HepG2 (cell line): ENCODE results near the gene HDAC5. TPM values are rescaled to one million over a fixed set of nuclear protein-coding genes. Genes with fewer than 3 reads are reported as not detected.

Experiments
- ARID5B ChIP-seq: IDR thresholded peaks from 2 replicates; pipeline ENCODE4 v1.4.0; 2020; ENCODE audit warnings: mild to moderate bottlenecking, missing genetic modification reagents
- BRF2 ChIP-seq: sonication (generic); formaldehyde crosslinking; IDR thresholded peaks from 2 replicates; pipeline ENCODE4 v1.8.1; 2022; ENCODE audit warnings: mild to moderate bottlenecking, missing genetic modification reagents
- FOXA1 ChIP-seq, 2 experiments: fragments of 450-650 bp in 1 of 2; sonication (generic) in 1 of 2; formaldehyde crosslinking in 1 of 2; IDR thresholded peaks; 2 replicates each; pipeline versions ENCODE4 v1.4.0 to v1.6.1; 2016 to 2020; ENCODE audit warnings: missing genetic modification reagents in 1 of 2
- FOXO1 ChIP-seq: sonication (generic); formaldehyde crosslinking; IDR thresholded peaks from 2 replicates; pipeline ENCODE4 v1.4.0; 2020; ENCODE audit warnings: missing genetic modification reagents
- HMG20B ChIP-seq: conservative IDR thresholded peaks from 2 replicates; pipeline ENCODE4 v1.6.1; 2016; ENCODE audit warnings: missing genetic modification reagents, missing compliant biosample characterization
- HNRNPH1 ChIP-seq: fragments of 200-400 bp; formaldehyde crosslinking; optimal IDR thresholded peaks from 2 replicates; pipeline ENCODE3; 2017; ENCODE audit warnings: mild to moderate bottlenecking, low read depth, low read length
- MAX ChIP-seq: IDR thresholded peaks from 2 replicates; pipeline ENCODE4 v1.6.1; 2012; ENCODE audit warnings: inconsistent platforms
- MYC ChIP-seq: sonication (generic); formaldehyde crosslinking; IDR thresholded peaks from 2 replicates; pipeline ENCODE4 v1.9.0; 2021; ENCODE audit warnings: missing genetic modification reagents, borderline replicate concordance
- NFIB ChIP-seq: sonication (generic); formaldehyde crosslinking; IDR thresholded peaks from 2 replicates; pipeline ENCODE4 v1.9.0; 2021; ENCODE audit warnings: missing genetic modification reagents, mild to moderate bottlenecking, borderline replicate concordance
- PATZ1 ChIP-seq: sonication (generic); formaldehyde crosslinking; IDR thresholded peaks from 2 replicates; pipeline ENCODE4 v1.4.0; 2020; ENCODE audit warnings: missing genetic modification reagents
- U2AF1 ChIP-seq: fragments of 200-400 bp; formaldehyde crosslinking; optimal IDR thresholded peaks from 2 replicates; pipeline ENCODE3; 2017; ENCODE audit warnings: mild to moderate bottlenecking, low read depth, low read length
- ZBTB38 ChIP-seq: sonication (generic); formaldehyde crosslinking; IDR thresholded peaks from 2 replicates; pipeline ENCODE4 v1.5.1; 2020; ENCODE audit warnings: mild to moderate bottlenecking, missing genetic modification reagents
- ZFP36L2 ChIP-seq: sonication (generic); formaldehyde crosslinking; IDR thresholded peaks from 2 replicates; pipeline ENCODE4 v1.4.0; 2020; ENCODE audit warnings: missing genetic modification reagents
- ZNF180 ChIP-seq: sonication (generic); formaldehyde crosslinking; IDR thresholded peaks from 2 replicates; pipeline ENCODE4 v1.4.0; 2020; ENCODE audit warnings: low read depth, missing genetic modification reagents, borderline replicate concordance
- ZNF30 ChIP-seq: sonication (generic); formaldehyde crosslinking; IDR thresholded peaks from 2 replicates; pipeline ENCODE4 v1.5.0; 2020; ENCODE audit warnings: mild to moderate bottlenecking, missing genetic modification reagents
- ZNF607 ChIP-seq: sonication (generic); formaldehyde crosslinking; IDR thresholded peaks from 2 replicates; pipeline ENCODE4 v1.5.1; 2020; ENCODE audit warnings: missing genetic modification reagents, mild to moderate bottlenecking, borderline replicate concordance
- ZNF687 ChIP-seq: sonication (generic); formaldehyde crosslinking; IDR thresholded peaks from 2 replicates; pipeline ENCODE4 v1.5.1; 2020; ENCODE audit warnings: mild to moderate bottlenecking, missing genetic modification reagents, moderate library complexity
- polyA plus RNA-seq, 8 experiments: library from polyadenylated mRNA; depleted of rRNA in 3 of 8; stranded (reverse) in 7 of 8; unstranded in 1 of 8; fragments of >200 nt; fragmentation: Illumina TruSeq in 4 of 8; extraction: Trizol in 4 of 8; gene quantifications; 2 replicates each; pipeline versions ENCODE4 v1.2.1 to v1.2.3, GENCODE V29; 2011 to 2016; ENCODE audit warnings: low read depth in 4 of 8, missing spikeins in 1 of 8, mixed read lengths in 1 of 8; ENCODE audit not compliant: insufficient read depth in 1 of 8
- total RNA-seq, 5 experiments: library from RNA; depleted of rRNA; stranded (reverse); fragments of >200 nt; fragmentation: Illumina TruSeq; extraction: Trizol; gene quantifications; 2 replicates each; pipeline ENCODE4 v1.2.3, GENCODE V29; 2016; ENCODE audit warnings: low read depth in 1 of 5

HDAC5 gene
- total and polyA plus RNA-seq, 2 of the 13 experiments (the other 11 are each of a cell fraction or from before 2014, with no cell fraction given) = 46.4 to 85.4 TPM

GRCh38 chr17:44086364-44087311 lies 36.8 kb downstream of the HDAC5 start (continued):
- TF ChIP-seq ARID5B (CRISPR knock-in tag) (peak; percentile 52), ZNF607 (CRISPR knock-in tag) (no peak), HMG20B (CRISPR knock-in tag) (no peak), PATZ1 (peak; percentile 76), HNRNPH1 (no peak), U2AF1 (no peak), ZNF30 (no peak), ZFP36L2 (CRISPR knock-in tag) (no peak), ZNF180 (CRISPR knock-in tag) (no peak), NFIB (CRISPR knock-in tag) (no peak), MYC (CRISPR knock-in tag) (no peak), BRF2 (no peak), ZBTB38 (CRISPR knock-in tag) (peak; percentile 94), FOXA1 (IDR thresholded peaks at IDR 0.05) (no peak), FOXA1 (CRISPR knock-in tag; IDR thresholded peaks at IDR 0.05) (peak; percentile 93), ZNF687 (CRISPR knock-in tag) (peak; percentile 57), MAX (peak; percentile 24; the same call in 1 of the 2 replicates), FOXO1 (CRISPR knock-in tag) (no peak)
